ENCODE data around the gene NFE2L1. TPM values are rescaled to one million over a fixed set of nuclear protein-coding genes. Genes with fewer than 3 reads are reported as not detected.

NFE2L1 gene
- total RNA-seq, 1 donor from 2014 or later: 127 TPM

DNA sequence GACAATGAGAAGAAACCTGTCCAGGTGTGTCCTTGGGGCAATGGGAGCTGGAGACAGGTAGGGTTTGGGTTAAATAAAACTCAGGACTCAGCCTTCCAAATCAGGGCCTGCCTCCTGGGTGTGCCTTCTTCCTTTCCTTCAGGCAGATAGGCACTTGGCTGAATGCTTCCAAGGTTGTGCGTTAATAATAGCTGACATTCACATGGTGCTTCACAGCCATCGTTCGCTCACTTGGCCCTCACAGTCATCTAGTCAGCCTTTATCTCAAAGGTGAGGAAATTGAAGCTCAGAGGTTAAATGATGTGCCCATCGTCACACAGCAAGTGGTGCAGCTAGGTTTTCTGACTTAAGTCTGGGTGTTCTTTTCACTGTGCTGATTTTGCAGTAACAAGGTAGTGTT is 9.5 kb downstream of the NFE2L1 start:
- peaks cover 45% of the 10 kb centered on the region for H3K4me1 Mint-ChIP-seq
- ATAC-seq (ENCODE audit: low read depth): no peak
- H3K4me3 Mint-ChIP-seq: no peak overlapping the region

DNA sequence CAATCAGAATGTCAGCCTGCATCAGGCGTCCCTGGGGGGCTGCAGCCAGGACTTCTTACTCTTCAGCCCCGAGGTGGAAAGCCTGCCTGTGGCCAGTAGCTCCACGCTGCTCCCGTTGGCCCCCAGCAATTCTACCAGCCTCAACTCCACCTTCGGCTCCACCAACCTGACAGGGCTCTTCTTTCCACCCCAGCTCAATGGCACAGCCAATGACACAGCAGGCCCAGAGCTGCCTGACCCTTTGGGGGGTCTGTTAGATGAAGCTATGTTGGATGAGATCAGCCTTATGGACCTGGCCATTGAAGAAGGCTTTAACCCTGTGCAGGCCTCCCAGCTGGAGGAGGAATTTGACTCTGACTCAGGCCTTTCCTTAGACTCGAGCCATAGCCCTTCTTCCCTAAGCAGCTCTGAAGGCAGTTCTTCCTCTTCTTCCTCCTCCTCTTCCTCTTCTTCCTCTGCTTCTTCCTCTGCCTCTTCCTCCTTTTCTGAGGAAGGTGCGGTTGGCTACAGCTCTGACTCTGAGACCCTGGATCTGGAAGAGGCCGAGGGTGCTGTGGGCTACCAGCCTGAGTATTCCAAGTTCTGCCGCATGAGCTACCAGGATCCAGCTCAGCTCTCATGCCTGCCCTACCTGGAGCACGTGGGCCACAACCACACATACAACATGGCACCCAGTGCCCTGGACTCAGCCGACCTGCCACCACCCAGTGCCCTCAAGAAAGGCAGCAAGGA is 10.4 kb downstream of the NFE2L1 start:
- Mint-ChIP-seq H3K4me1 (peaks cover 36% of the 10 kb centered on the region), H3K27me3 (no peaks in the 10 kb centered on the region), H3K36me3 (ENCODE audit: low read depth) (peaks cover 80% of the 10 kb centered on the region), H3K27ac (peak overlapping the region; percentile 66), H3K9me3 (no peaks in the 10 kb centered on the region), H3K4me3 (no peak overlapping the region)
- POLR2A ChIA-PET: interaction anchor here (1.1 to 7.2 kb wide), 3 partner anchors 11 to 53 kb away, joined by 3 to 83 read pairs (median 9); partner anchors contain the start of gene NFE2L1
- no peak for ATAC-seq (ENCODE audit: low read depth)
- no peak for DNase-seq
- TF ChIP-seq, protein P1, sequence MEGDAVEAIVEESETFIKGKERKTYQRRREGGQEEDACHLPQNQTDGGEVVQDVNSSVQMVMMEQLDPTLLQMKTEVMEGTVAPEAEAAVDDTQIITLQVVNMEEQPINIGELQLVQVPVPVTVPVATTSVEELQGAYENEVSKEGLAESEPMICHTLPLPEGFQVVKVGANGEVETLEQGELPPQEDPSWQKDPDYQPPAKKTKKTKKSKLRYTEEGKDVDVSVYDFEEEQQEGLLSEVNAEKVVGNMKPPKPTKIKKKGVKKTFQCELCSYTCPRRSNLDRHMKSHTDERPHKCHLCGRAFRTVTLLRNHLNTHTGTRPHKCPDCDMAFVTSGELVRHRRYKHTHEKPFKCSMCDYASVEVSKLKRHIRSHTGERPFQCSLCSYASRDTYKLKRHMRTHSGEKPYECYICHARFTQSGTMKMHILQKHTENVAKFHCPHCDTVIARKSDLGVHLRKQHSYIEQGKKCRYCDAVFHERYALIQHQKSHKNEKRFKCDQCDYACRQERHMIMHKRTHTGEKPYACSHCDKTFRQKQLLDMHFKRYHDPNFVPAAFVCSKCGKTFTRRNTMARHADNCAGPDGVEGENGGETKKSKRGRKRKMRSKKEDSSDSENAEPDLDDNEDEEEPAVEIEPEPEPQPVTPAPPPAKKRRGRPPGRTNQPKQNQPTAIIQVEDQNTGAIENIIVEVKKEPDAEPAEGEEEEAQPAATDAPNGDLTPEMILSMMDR (IDR thresholded peaks at IDR 0.05): no peak
- intact Hi-C loops (cut with micrococcal nuclease): no loop called here
- CTCF ChIA-PET: interaction anchor here (0.6 to 4.8 kb wide), 4 partner anchors 14 to 32 kb away, joined by 3 to 34 read pairs (median 4); no protein-coding TSS in a partner anchor

More for the DNA sequence above, 9.5 kb downstream of the NFE2L1 start:
- TF ChIP-seq, protein P1 (IDR thresholded peaks at IDR 0.05): no peak
- ChIA-PET CTCF (interaction anchor here (4.8 kb wide), 1 partner anchor 31 kb away, joined by 34 read pairs; no protein-coding TSS in a partner anchor), POLR2A (interaction anchor here (1.7 to 7.2 kb wide), 2 partner anchors 10 to 54 kb away, joined by 9 to 83 read pairs; partner anchors contain the start of gene NFE2L1)
- Mint-ChIP-seq H3K9me3 (no peaks in the 10 kb centered on the region), H3K36me3 (ENCODE audit: low read depth) (peaks cover 88% of the 10 kb centered on the region), H3K27ac (peak overlapping the region; percentile 99), H3K27me3 (no peaks in the 10 kb centered on the region)
- no peak for DNase-seq
- intact Hi-C loops (cut with micrococcal nuclease): no loop called here

DNA sequence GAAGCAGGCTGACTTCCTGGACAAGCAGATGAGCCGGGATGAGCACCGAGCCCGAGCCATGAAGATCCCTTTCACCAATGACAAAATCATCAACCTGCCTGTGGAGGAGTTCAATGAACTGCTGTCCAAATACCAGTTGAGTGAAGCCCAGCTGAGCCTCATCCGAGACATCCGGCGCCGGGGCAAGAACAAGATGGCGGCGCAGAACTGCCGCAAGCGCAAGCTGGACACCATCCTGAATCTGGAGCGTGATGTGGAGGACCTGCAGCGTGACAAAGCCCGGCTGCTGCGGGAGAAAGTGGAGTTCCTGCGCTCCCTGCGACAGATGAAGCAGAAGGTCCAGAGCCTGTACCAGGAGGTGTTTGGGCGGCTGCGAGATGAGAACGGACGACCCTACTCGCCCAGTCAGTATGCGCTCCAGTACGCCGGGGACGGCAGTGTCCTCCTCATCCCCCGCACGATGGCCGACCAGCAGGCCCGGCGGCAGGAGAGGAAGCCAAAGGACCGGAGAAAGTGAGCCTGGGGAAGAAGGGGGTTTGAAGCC is 11.0 kb downstream of the NFE2L1 start:
- Mint-ChIP-seq H3K4me1 (peaks cover 31% of the 10 kb centered on the region), H3K27ac (peak overlapping the region; percentile 66), H3K9me3 (no peaks in the 10 kb centered on the region), H3K4me3 (no peak overlapping the region), H3K27me3 (no peaks in the 10 kb centered on the region), H3K36me3 (ENCODE audit: low read depth) (peaks cover 81% of the 10 kb centered on the region)
- intact Hi-C loops (cut with micrococcal nuclease): no loop called here
- TF ChIP-seq, protein P1 (IDR thresholded peaks at IDR 0.05): no peak
- no peak for ATAC-seq (ENCODE audit: low read depth)
- ChIA-PET POLR2A (interaction anchor here (0.6 to 7.2 kb wide), 4 partner anchors 12 to 755 kb away, joined by 3 to 83 read pairs (median 6); partner anchors contain the start of gene NFE2L1), CTCF (interaction anchor here (0.6 to 0.9 kb wide), 4 partner anchors 13 to 49 kb away, joined by 3 to 4 read pairs (median 4); no protein-coding TSS in a partner anchor)
- DNase-seq: no peak

DNA sequence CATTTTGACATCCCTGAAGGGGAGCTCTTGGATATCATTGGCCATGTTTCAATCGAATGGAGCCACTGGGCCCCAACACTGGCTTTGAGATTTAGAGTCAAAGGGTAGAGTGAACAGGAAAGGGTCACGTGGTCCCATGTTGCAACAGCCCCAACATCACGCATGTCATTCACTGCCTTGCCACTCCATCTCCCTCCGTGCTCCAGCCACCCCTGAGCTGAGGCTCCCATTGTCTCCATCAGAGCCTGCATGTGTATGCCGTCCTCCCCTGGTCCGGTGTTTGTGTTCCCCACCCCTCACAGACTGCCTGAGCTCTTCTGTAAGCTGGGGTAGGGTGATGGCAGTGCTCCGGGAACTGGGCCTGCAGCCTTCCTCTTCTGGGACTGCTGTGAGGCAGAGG is 12.1 kb downstream of the NFE2L1 start:
- ATAC-seq (ENCODE audit: low read depth) (no peak), DNase-seq (no peak)
- H3K4me1 Mint-ChIP-seq: peaks cover 24% of the 10 kb centered on the region
- H3K27me3 Mint-ChIP-seq: no peaks in the 10 kb centered on the region
- H3K36me3 Mint-ChIP-seq (ENCODE audit: low read depth): peaks cover 88% of the 10 kb centered on the region
- H3K9me3 Mint-ChIP-seq: no peaks in the 10 kb centered on the region
- intact Hi-C loops (cut with micrococcal nuclease): no loop called here
- H3K4me3 Mint-ChIP-seq: no peak overlapping the region
- no peak overlapping the region for H3K27ac Mint-ChIP-seq
- ChIA-PET POLR2A (interaction anchor here (0.9 to 7.2 kb wide), 2 partner anchors 13 to 23 kb away, joined by 12 to 83 read pairs; partner anchors contain the start of genes COPZ2 and NFE2L1), CTCF (no interaction called here)
- TF ChIP-seq, protein P1 (IDR thresholded peaks at IDR 0.05): no peak

DNA sequence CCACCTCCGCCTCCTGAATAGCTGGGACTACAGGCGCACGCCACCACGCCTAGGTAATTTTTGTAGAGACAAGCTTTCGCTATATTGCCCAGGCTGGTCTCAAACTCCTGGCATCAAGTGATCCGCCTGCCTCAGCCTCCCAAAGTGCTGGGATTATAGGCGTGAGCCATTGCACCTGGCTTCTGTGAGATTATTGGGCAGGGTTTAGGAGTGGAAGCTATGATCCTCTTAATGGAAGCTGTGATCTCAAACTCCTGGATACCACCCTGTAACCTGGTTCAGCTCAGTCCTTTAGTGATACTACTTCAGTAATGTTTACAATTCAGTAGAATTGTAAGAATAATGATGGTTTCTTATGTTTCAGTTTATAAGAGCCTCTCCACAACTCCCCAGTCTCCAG is 14.1 kb downstream of the NFE2L1 start:
- Mint-ChIP-seq H3K27me3 (no peaks in the 10 kb centered on the region), H3K27ac (no peak overlapping the region), H3K4me3 (no peak overlapping the region), H3K9me3 (no peaks in the 10 kb centered on the region), H3K36me3 (ENCODE audit: low read depth) (peaks cover 84% of the 10 kb centered on the region), H3K4me1 (peaks cover 5% of the 10 kb centered on the region)
- ATAC-seq (ENCODE audit: low read depth) (no peak), DNase-seq (no peak)
- intact Hi-C loops (cut with micrococcal nuclease): no loop called here
- ChIA-PET POLR2A (interaction anchor here (0.7 kb wide), 1 partner anchor 19 kb away, joined by 3 read pairs; no protein-coding TSS in a partner anchor), CTCF (interaction anchor here (0.9 kb wide), 1 partner anchor 11 kb away, joined by 3 read pairs; no protein-coding TSS in a partner anchor)
- TF ChIP-seq, protein P1 (IDR thresholded peaks at IDR 0.05): no peak

Data from activated B cell treated with CpG ODN at 0.5 μM for 24 hours (primary cell).